Measurements from ENCODE around the gene MTFP1.
"Not testable (repeated sequence)": the region's sequence is repeated elsewhere in the genome, so short reads cannot be mapped to it uniquely, and the experiment has no call there.

- TF ChIP-seq CTCF (IDR thresholded peaks at IDR 0.05; ENCODE audit: borderline replicate concordance, extremely low read depth, low read length, poor library complexity, severe bottlenecking); EZH2 (IDR thresholded peaks at IDR 0.05; ENCODE audit: borderline replicate concordance, low read depth, low read length, severe bottlenecking): not testable (repeated sequence)
Observed at GRCh38 chr22:30451488-30451887, 25.9 kb downstream of the MTFP1 start.

Measured in DND-41 (cell line).